Right lung (tissue), 10 donors: Measurements from ENCODE around the gene TUBB6. TPM values are rescaled to one million over a fixed set of nuclear protein-coding genes. Genes with fewer than 3 reads are reported as not detected.

Experiments
- DNase-seq, 2 donors: peaks; one replicate each; pipeline ENCODE4 v3.0.0-alpha.2; 2013
- long read RNA-seq, 8 donors: transcript quantifications; one replicate each; lab custom pipeline, GENCODE V29; 2026
- polyA plus RNA-seq, 5 donors: library from polyadenylated mRNA; unstranded; fragments of 120-200 nt; gene quantifications; one replicate each; pipeline versions ENCODE4 v1.2.1 to v1.2.3, GENCODE V29; 2013; ENCODE audit warnings: inconsistent platforms in 1 of 5, low replicate concordance in 1 of 5; ENCODE audit not compliant: insufficient read length in 5 of 5, insufficient read depth in 1 of 5

TUBB6 gene
- 10 to 100 TPM; 56.8 to 96.5 (median 66.7) TPM for polyA plus RNA-seq
- long read RNA-seq, donor 1, transcript TUBB6-201 (4 exons, 2,064 nt) = major isoform, 36 of 79 reads
- long read RNA-seq, donor 1, transcript TUBB6-213 (4 exons, 1,017 nt) = minor isoform, 9 of 79 reads
- long read RNA-seq, donor 1, transcript TUBB6-202 (3 exons, 2,163 nt) = minor isoform, 8 of 79 reads
- long read RNA-seq, donor 1, partial matches to known transcripts = 24 of 79 reads
- long read RNA-seq, donor 1, other reads (novel, unspliced or antisense) = 0 of 79 reads
- long read RNA-seq, donor 2, transcript TUBB6-201 (4 exons, 2,064 nt) = major isoform, 24 of 45 reads
- long read RNA-seq, donor 2, transcript TUBB6-213 (4 exons, 1,017 nt) = minor isoform, 14 of 45 reads
- long read RNA-seq, donor 2, partial matches to known transcripts = 0 of 45 reads
- long read RNA-seq, donor 2, other reads (novel, unspliced or antisense) = 6 of 45 reads
- long read RNA-seq, donor 3, transcript TUBB6-201 (4 exons, 2,064 nt) = major isoform, 20 of 32 reads
- long read RNA-seq, donor 3, transcript TUBB6-213 (4 exons, 1,017 nt) = minor isoform, 7 of 32 reads
- long read RNA-seq, donor 3, partial matches to known transcripts = 0 of 32 reads
- long read RNA-seq, donor 3, other reads (novel, unspliced or antisense) = 0 of 32 reads
- long read RNA-seq, donor 4, transcript TUBB6-201 (4 exons, 2,064 nt) = major isoform, 10 of 16 reads
- long read RNA-seq, donor 4, partial matches to known transcripts = 0 of 16 reads
- long read RNA-seq, donor 4, other reads (novel, unspliced or antisense) = 0 of 16 reads
- long read RNA-seq, donor 5, transcript TUBB6-213 (4 exons, 1,017 nt) = minor isoform, 15 of 62 reads
- long read RNA-seq, donor 5, transcript TUBB6-202 (3 exons, 2,163 nt) = minor isoform, 8 of 62 reads
- long read RNA-seq, donor 5, transcript TUBB6-201 (4 exons, 2,064 nt) = major isoform, 36 of 62 reads
- long read RNA-seq, donor 5, partial matches to known transcripts = 0 of 62 reads
- long read RNA-seq, donor 5, other reads (novel, unspliced or antisense) = 0 of 62 reads
- long read RNA-seq, donor 6, transcript TUBB6-201 (4 exons, 2,064 nt) = major isoform, 25 of 35 reads
- long read RNA-seq, donor 6, transcript TUBB6-213 (4 exons, 1,017 nt) = minor isoform, 7 of 35 reads
- long read RNA-seq, donor 6, partial matches to known transcripts = 0 of 35 reads
- long read RNA-seq, donor 6, other reads (novel, unspliced or antisense) = 0 of 35 reads
- long read RNA-seq, donor 7, transcript TUBB6-201 (4 exons, 2,064 nt) = major isoform, 15 of 24 reads
- long read RNA-seq, donor 7, partial matches to known transcripts = 0 of 24 reads
- long read RNA-seq, donor 7, other reads (novel, unspliced or antisense) = 0 of 24 reads
- long read RNA-seq, donor 8, transcript TUBB6-213 (4 exons, 1,017 nt) = minor isoform, 6 of 21 reads
- long read RNA-seq, donor 8, transcript TUBB6-201 (4 exons, 2,064 nt) = major isoform, 13 of 21 reads
- long read RNA-seq, donor 8, partial matches to known transcripts = 0 of 21 reads
- long read RNA-seq, donor 8, other reads (novel, unspliced or antisense) = 0 of 21 reads

GRCh38 chr18:12307701-12308385, at the start of gene TUBB6:
TUBB6 (plus strand) TSS chr18:12308241; CDS start chr18:12308293, 52 bp downstream.
- peak; percentile 52 to 57 for DNase-seq

- DNase-seq = no peak
Observed at GRCh38 chr18:12258719-12259705, 49.0 kb upstream of the TUBB6 start.

GRCh38 chr18:12262748-12263147, 45.3 kb upstream of the TUBB6 start:
- no peak for DNase-seq

- DNase-seq = no peak
Observed at GRCh38 chr18:12264864-12265263, 43.2 kb upstream of the TUBB6 start.

GRCh38 chr18:12271376-12272235, 36.4 kb upstream of the TUBB6 start:
- peak; percentile 79 to 81 for DNase-seq

GRCh38 chr18:12274793-12275192, 33.2 kb upstream of the TUBB6 start:
- no peak for DNase-seq

- no peak for DNase-seq
Observed at GRCh38 chr18:12276736-12277554, 31.1 kb upstream of the TUBB6 start.

- no peak for DNase-seq
Observed at GRCh38 chr18:12278215-12278671, 29.8 kb upstream of the TUBB6 start.

- peak; percentile 75 to 78 for DNase-seq
Observed at GRCh38 chr18:12278741-12279682, 29.0 kb upstream of the TUBB6 start.

- DNase-seq = no peak
Observed at GRCh38 chr18:12279781-12280531, 28.1 kb upstream of the TUBB6 start.

GRCh38 chr18:12281861-12282260, 26.2 kb upstream of the TUBB6 start:
- DNase-seq = no peak

- no peak for DNase-seq
Observed at GRCh38 chr18:12282442-12283039, 25.5 kb upstream of the TUBB6 start.

GRCh38 chr18:12283256-12283655, 24.8 kb upstream of the TUBB6 start:
- DNase-seq = no peak

GRCh38 chr18:12283666-12284065, 24.4 kb upstream of the TUBB6 start:
- no peak for DNase-seq
